GM21576 (cell line): ENCODE measurements around the gene CAP2.
"Not testable (repeated sequence)": the region's sequence is repeated elsewhere in the genome, so short reads cannot be mapped to it uniquely, and the experiment has no call there.

Experiments used
- ATAC-seq: cut with Tn5 transposase; IDR thresholded peaks from one replicate; pipeline ENCODE4 v1.9.1; 2021; ENCODE audit warnings: mild to moderate bottlenecking, moderate library complexity; ENCODE audit not compliant: unreplicated experiment

Gene CAP2

GRCh38 chr6:17432356-17432755, 39.0 kb downstream of the CAP2 start:
- ATAC-seq, result no peak

DNA sequence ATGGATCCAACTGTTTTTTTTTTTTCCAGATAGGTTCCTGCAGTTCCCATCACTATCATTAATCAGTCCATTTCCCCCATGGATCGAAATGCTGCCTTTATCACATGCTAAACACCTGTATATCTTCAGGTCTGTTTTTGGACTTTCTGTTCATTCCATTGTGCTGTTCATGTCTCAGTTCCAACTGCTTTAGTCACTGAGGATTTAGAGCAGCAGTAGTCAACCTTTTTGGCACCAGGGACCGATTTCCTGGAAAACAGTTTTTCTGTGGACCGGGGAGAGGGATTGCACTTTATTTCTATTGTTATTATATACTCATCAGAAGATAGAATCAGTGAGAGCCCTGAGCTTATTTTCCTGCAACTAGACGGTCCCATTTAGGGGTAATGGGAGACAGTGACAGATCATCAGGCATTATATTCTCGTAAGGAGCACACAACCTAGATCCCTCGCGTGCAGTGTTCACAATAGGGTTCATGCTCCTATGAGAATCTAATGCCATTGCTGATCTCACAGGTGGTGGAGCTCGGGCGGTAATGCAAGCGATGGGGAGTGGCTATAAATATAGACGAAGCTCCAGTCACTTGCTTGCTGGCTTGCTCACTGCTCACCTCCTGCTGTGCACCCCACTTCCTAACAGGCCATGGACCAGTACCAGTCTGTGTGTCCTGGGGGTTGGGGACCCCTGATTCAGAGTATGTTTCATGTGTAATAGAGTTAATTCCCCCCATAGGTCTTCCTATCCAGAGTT, 46.0 kb downstream of the CAP2 start:
- ATAC-seq, result no peak

GRCh38 chr6:17440811-17441210, 47.4 kb downstream of the CAP2 start:
- not testable (repeated sequence) for ATAC-seq

DNA sequence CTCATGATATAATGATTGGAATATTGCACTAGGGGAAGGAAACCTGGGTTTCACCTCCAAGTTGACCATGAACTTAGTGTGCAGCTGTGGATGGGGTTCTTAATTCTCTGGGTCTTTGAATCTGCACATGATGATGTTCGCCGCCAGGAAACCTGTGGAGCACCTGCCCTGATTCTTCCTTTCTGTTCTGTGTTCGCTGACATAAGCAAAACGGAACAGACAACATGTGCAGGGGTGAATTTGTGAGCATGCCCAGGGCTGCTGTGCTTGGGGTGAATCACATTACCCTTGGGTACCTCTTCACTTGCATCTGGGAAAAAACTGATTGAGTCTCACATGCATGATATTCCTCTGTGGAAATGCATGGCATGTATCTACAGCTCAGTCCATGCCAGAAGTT, 48.8 kb downstream of the CAP2 start:
- ATAC-seq, result no peak

- peak; percentile 16 for ATAC-seq
Measured at GRCh38 chr6:17446713-17447112, 53.3 kb downstream of the CAP2 start.

- ATAC-seq, result no peak
Measured at GRCh38 chr6:17448165-17448564, 54.8 kb downstream of the CAP2 start.

GRCh38 chr6:17450397-17450796, 57.0 kb downstream of the CAP2 start:
- ATAC-seq, result no peak

DNA sequence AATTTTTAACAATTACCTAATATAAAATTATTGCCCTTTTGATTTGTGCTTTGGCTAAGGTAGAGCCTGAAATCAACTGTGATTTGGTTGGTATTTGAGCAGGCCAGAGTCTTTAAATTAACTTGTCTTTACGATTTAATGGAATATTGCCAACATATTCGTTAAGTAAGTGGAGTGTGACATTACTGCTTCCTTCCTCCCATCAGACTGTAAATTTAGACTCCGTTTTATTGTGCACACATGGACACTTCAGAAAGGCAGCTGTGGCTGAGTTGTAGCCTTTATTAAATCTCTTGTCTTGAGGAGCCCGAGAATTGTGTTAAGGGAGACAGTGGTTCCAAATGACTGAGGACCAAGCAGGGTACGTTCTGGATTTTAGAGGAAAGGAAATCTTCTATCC, 57.4 kb downstream of the CAP2 start:
- ATAC-seq, result no peak

- ATAC-seq, result no peak
Measured at GRCh38 chr6:17452096-17452495, 58.7 kb downstream of the CAP2 start.

DNA sequence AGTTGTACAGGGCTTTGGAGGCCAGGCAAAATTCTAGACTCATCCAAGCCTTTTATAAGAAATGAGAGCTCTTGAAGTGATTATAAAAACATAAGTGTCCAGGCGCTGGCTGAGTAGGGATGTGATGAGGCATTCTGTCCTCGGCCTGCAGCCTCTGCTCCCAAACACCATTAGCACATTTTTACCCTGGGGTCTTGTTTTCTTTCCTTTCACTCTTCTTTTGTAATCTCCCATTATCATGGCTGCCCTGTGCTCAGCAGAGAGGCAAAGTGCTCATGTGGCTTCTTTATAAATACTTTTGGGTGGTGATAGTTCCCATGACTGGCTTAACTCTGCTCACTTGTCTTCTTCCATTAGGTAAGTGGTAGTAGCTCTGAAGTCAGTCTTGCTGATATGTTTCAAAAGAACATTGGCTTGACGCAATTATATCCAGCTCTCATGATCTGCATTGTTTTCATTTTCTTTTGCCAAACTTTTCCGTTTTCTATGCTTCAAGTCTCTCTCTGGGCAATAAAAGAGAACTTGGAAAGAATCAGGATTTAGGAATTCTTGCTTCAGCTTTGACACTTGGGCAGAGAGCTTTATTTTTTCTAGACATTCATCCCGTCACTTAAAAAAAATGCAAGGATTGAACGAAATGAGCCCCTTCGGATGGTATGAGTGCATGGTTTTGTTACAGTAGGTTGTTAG, 61.1 kb downstream of the CAP2 start:
- no peak for ATAC-seq

GRCh38 chr6:17455919-17456318, 62.5 kb downstream of the CAP2 start:
- no peak for ATAC-seq

GRCh38 chr6:17456711-17457110, 63.3 kb downstream of the CAP2 start:
- ATAC-seq, result no peak

GRCh38 chr6:17457405-17457804, 64.0 kb downstream of the CAP2 start:
- no peak for ATAC-seq

DNA sequence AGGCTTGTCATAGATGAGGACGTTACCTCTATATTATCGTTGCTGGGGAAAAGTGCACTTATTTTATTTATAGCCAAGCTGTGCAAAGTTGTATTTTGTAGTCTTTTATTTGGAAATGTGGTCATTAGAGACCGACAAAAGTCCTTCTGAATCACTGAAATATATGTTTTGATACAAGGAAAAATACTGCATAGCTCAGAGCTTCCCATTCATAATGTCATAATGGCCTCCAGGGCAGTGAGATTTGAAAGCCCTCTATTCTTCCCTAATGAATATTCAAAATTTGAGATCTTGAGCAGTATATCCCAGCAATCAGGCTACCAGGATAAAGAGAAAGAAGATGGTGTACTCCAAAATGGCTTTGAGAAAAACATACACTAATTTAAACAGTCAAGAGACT, 64.6 kb downstream of the CAP2 start:
- no peak for ATAC-seq

DNA sequence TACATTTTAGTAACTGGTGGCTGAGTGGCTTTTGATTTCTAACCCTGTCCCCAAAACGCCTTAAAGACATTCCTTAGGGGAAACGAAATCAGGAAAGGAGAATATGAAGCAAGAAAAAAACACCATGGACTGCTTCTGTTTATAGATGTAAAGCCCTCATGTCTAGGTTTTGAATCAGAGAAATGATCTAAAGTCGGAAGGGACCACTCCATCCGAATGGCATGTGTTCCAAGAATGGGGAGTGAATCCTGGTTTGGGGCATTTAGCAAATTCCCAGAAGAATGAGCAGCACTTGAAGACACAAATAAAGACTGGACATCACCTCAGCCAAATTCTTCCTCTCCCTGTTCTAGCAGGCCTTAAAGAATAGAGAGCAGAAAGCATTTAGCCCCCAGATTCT, 65.6 kb downstream of the CAP2 start:
- ATAC-seq, result no peak

GRCh38 chr6:17460862-17461261, 67.5 kb downstream of the CAP2 start:
- ATAC-seq, result no peak

GRCh38 chr6:17466147-17466546, 72.8 kb downstream of the CAP2 start:
- ATAC-seq, result no peak

- ATAC-seq, result no peak
Measured at GRCh38 chr6:17466707-17467106, 73.3 kb downstream of the CAP2 start.

GRCh38 chr6:17469006-17469832, 75.8 kb downstream of the CAP2 start:
- no peak for ATAC-seq

- peak; percentile 60 for ATAC-seq
Measured at GRCh38 chr6:17470202-17470937, 77.0 kb downstream of the CAP2 start.

DNA sequence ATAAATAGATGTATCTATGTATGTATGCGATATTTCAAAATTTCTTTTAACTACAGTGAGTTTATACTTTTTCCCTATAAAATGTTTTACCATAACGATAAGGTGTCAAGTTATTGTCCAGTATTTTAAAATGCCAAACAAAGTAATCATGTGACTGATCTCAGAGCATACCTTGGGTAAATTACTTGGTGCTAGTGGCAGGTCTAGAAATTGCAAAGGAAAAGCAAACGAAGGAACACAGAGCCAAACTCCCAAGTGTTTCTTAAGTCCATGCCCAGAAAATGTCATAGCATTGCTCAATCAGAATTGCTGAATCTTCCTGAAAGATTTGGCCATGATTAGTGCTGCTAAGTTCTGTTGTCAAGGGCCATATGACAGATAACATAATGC, 77.5 kb downstream of the CAP2 start:
- ATAC-seq, result no peak
